ENCODE measurements around the gene AHNAK. TPM values are rescaled to one million over a fixed set of nuclear protein-coding genes. Genes with fewer than 3 reads are reported as not detected.
"Not testable (repeated sequence)": the region's sequence is repeated elsewhere in the genome, so short reads cannot be mapped to it uniquely, and the experiment has no call there.

AHNAK gene
- total and polyA plus RNA-seq, 2 donors: 35.8 to 40.1 TPM

DNA sequence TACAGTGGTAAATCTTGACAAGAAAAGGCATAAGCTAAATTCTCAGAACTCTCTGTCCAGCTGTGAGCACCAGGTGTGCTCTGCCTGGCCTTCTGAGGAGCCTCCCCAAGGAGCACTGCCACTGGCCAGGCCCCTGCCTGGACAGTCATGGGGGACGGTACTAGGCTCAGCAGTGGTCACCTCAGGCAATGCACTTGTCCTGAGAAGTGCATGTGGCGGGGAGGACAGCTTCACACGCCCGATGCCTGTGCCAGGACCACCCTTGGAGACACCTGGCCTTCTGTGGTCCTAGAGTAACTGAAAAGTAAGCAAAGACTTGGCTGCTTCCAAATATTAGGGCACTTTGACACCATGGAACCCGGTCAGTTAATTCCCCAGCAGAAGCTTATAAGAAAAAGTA is 156.4 kb downstream of the AHNAK start:
- DNase-seq (ENCODE audit: low read depth in 6 of 9, low spot score in 9 of 9): no peak

DNA sequence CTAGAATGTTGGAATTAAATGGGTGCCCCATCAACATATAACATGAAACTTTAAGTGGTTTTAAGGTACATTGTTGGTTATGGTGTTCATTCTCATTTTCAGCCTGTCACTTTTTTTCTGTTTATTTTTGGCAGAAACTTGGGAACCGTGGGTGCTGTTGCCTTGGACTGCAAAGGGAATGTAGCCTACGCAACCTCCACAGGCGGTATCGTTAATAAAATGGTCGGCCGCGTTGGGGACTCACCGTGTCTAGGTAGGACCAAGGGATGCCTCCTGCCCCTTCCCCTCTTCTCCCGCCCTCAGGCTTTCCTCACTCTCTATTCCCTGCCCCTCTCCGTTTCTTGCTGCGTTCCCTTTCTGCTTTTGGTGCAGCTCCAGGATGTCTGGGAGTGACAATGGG is 157.6 kb downstream of the AHNAK start:
- no peak for DNase-seq (ENCODE audit: low read depth in 6 of 9, low spot score in 9 of 9)
- Histone ChIP-seq H3K36me3 (ENCODE audit: control insufficient read depth in 2 of 2, insufficient read depth in 2 of 2, low read length in 1 of 2) (no peaks in the 10 kb centered on the region), H3K4me3 (ENCODE audit: low read length in 2 of 2) (no peak overlapping the region), H3K4me1 (ENCODE audit: control insufficient read depth in 2 of 2, insufficient read depth in 2 of 2, low read length in 2 of 2) (peaks cover 0 to 5% of the 10 kb centered on the region in 2 donors), H3K9me3 (ENCODE audit: control insufficient read depth in 2 of 2, insufficient read depth in 1 of 2, low read length in 1 of 2) (no peaks in the 10 kb centered on the region), H3K27me3 (ENCODE audit: control insufficient read depth in 2 of 2, insufficient read depth in 1 of 2, low read length in 1 of 2) (no peaks in the 10 kb centered on the region), H3K27ac (ENCODE audit: low read depth in 1 of 2, low read length in 1 of 2) (no peak overlapping the region)
- WGBS: 95% methylated on average over 11 of the region's 11 CpGs

More for the DNA sequence above, 156.4 kb downstream of the AHNAK start:
- Histone ChIP-seq H3K4me1 (ENCODE audit: control insufficient read depth in 2 of 2, insufficient read depth in 2 of 2, low read length in 2 of 2) (peaks cover 0 to 8% of the 10 kb centered on the region in 2 donors), H3K36me3 (ENCODE audit: control insufficient read depth in 2 of 2, insufficient read depth in 2 of 2, low read length in 1 of 2) (no peaks in the 10 kb centered on the region), H3K4me3 (ENCODE audit: low read length in 2 of 2) (no peak overlapping the region), H3K27me3 (ENCODE audit: control insufficient read depth in 2 of 2, insufficient read depth in 1 of 2, low read length in 1 of 2) (no peaks in the 10 kb centered on the region), H3K9me3 (ENCODE audit: control insufficient read depth in 2 of 2, insufficient read depth in 1 of 2, low read length in 1 of 2) (no peaks in the 10 kb centered on the region), H3K27ac (ENCODE audit: low read depth in 1 of 2, low read length in 1 of 2) (no peak overlapping the region)
- WGBS: 77% methylated on average over 5 of the region's 5 CpGs

DNA sequence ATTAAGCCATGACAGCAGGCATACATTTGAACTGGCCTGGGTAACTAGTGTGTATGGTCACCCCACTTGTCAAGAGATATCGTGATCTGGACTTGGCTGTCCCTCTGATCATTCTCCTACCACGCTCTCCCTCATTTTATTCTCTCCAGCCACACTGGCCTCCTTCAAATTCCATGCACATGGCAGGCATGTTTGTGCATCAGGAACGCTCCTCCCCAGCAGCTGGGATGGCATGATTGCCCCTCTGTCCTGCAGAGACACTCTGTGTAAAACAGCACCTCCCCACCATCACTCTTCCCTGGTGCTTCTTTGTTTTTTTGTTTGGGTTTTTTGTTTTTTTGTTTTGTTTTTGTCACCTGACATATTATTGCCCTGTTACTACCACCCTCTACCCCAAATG is 159.2 kb downstream of the AHNAK start:
- 97% methylated on average over 3 of the region's 3 CpGs for WGBS
- H3K4me1 ChIP-seq (ENCODE audit: control insufficient read depth in 2 of 2, insufficient read depth in 2 of 2, low read length in 2 of 2): peaks cover 0 to 5% of the 10 kb centered on the region in 2 donors
- H3K36me3 ChIP-seq (ENCODE audit: control insufficient read depth in 2 of 2, insufficient read depth in 2 of 2, low read length in 1 of 2): no peaks in the 10 kb centered on the region
- no peak overlapping the region for H3K27ac ChIP-seq (ENCODE audit: low read depth in 1 of 2, low read length in 1 of 2)
- H3K27me3 ChIP-seq (ENCODE audit: control insufficient read depth in 2 of 2, insufficient read depth in 1 of 2, low read length in 1 of 2): no peaks in the 10 kb centered on the region
- H3K4me3 ChIP-seq (ENCODE audit: low read length in 2 of 2): no peak overlapping the region
- no peak for DNase-seq (ENCODE audit: low read depth in 6 of 9, low spot score in 9 of 9)
- no peaks in the 10 kb centered on the region for H3K9me3 ChIP-seq (ENCODE audit: control insufficient read depth in 2 of 2, insufficient read depth in 1 of 2, low read length in 1 of 2)

DNA sequence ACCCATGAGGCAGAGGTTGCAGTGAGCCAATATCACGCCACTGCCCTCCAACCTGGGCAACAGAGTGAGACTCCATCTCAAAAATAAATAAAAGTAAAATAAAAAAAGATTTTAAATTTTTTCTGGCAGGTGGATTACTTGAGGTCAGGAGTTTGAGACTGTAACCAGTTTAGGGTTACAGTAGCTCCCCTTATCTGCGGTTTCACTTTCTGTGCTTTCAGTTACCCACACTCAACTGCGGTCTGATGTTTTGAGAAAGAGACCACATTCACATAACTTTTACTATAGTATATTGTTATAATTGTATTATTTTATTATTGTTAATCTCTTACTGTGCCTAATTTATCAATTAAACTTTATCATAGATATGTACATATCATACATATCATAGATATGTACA is 160.5 kb downstream of the AHNAK start:
- H3K27ac ChIP-seq (ENCODE audit: low read depth in 1 of 2, low read length in 1 of 2); H3K4me3 ChIP-seq (ENCODE audit: low read length in 2 of 2); H3K9me3 ChIP-seq (ENCODE audit: control insufficient read depth in 2 of 2, insufficient read depth in 1 of 2, low read length in 1 of 2); H3K27me3 ChIP-seq (ENCODE audit: control insufficient read depth in 2 of 2, insufficient read depth in 1 of 2, low read length in 1 of 2); H3K4me1 ChIP-seq (ENCODE audit: control insufficient read depth in 2 of 2, insufficient read depth in 2 of 2, low read length in 2 of 2); H3K36me3 ChIP-seq (ENCODE audit: control insufficient read depth in 2 of 2, insufficient read depth in 2 of 2, low read length in 1 of 2); DNase-seq (ENCODE audit: low read depth in 6 of 9, low spot score in 9 of 9): not testable (repeated sequence)
- 66% methylated on average over 3 of the region's 3 CpGs for WGBS

DNA sequence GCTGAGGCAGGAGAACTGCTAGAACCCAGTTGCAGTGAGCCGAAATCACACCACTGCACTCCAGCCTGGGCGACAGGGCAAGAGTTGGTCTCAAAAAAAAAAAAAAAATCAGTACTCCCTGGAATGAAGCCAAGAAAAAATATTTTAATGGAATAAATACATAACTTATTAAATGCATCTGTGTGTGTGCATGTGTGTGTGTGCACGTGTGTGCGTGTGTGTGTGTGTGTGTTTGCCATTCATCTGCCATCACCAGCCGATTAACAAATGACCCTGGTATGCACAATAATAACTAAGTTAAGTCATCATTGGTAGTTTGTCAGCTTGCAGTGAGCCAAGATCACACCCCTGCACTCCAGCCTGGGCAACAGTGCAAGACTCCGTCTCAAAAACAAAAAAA is 162.8 kb downstream of the AHNAK start:
- peaks cover 0 to 7% of the 10 kb centered on the region in 2 donors for H3K4me1 ChIP-seq (ENCODE audit: control insufficient read depth in 2 of 2, insufficient read depth in 2 of 2, low read length in 2 of 2)
- H3K4me3 ChIP-seq (ENCODE audit: low read length in 2 of 2): no peak overlapping the region
- no peaks in the 10 kb centered on the region for H3K36me3 ChIP-seq (ENCODE audit: control insufficient read depth in 2 of 2, insufficient read depth in 2 of 2, low read length in 1 of 2)
- no peak for DNase-seq (ENCODE audit: low read depth in 6 of 9, low spot score in 9 of 9)
- no peaks in the 10 kb centered on the region for H3K27me3 ChIP-seq (ENCODE audit: control insufficient read depth in 2 of 2, insufficient read depth in 1 of 2, low read length in 1 of 2)
- no peaks in the 10 kb centered on the region for H3K9me3 ChIP-seq (ENCODE audit: control insufficient read depth in 2 of 2, insufficient read depth in 1 of 2, low read length in 1 of 2)
- no peak overlapping the region for H3K27ac ChIP-seq (ENCODE audit: low read depth in 1 of 2, low read length in 1 of 2)
- 91% methylated on average over 6 of the region's 6 CpGs for WGBS

Other genes with a start within 250 kb of the AHNAK start
- 0.14 TPM for gene SCGB1D4, start 247.7 kb downstream of the AHNAK start, total RNA-seq
- 7.5 TPM for gene SCGB1D4, start 247.7 kb downstream of the AHNAK start, polyA plus RNA-seq
- gene ASRGL1, start 209.4 kb downstream of the AHNAK start, total RNA-seq: 12.3 TPM
- 6.0 TPM for gene ASRGL1, start 209.4 kb downstream of the AHNAK start, polyA plus RNA-seq
- 1.5 TPM for gene SCGB1A1, start 127.8 kb downstream of the AHNAK start, total RNA-seq
- 27.2 TPM for gene SCGB1A1, start 127.8 kb downstream of the AHNAK start, polyA plus RNA-seq
- 1,700 TPM for gene EEF1G, start 27.1 kb upstream of the AHNAK start, total RNA-seq
- gene EEF1G, start 27.1 kb upstream of the AHNAK start, polyA plus RNA-seq: 1,365 TPM
- gene TUT1, start 44.7 kb upstream of the AHNAK start, total RNA-seq: 7.8 TPM
- gene TUT1, start 44.7 kb upstream of the AHNAK start, polyA plus RNA-seq: 25.3 TPM
- 121 TPM for gene MTA2, start 55.1 kb upstream of the AHNAK start, total RNA-seq
- 79.3 TPM for gene MTA2, start 55.1 kb upstream of the AHNAK start, polyA plus RNA-seq
- gene EML3, start 66.0 kb upstream of the AHNAK start, total RNA-seq: 17.8 TPM
- 99.3 TPM for gene EML3, start 66.0 kb upstream of the AHNAK start, polyA plus RNA-seq
- gene ROM1, start 66.5 kb upstream of the AHNAK start, total RNA-seq: 1.7 TPM
- gene ROM1, start 66.5 kb upstream of the AHNAK start, polyA plus RNA-seq: 7.6 TPM
- 29.4 TPM for gene B3GAT3, start 75.2 kb upstream of the AHNAK start, total RNA-seq
- 72.2 TPM for gene B3GAT3, start 75.2 kb upstream of the AHNAK start, polyA plus RNA-seq
- 95.9 TPM for gene GANAB, start 99.8 kb upstream of the AHNAK start, total RNA-seq
- gene GANAB, start 99.8 kb upstream of the AHNAK start, polyA plus RNA-seq: 98.4 TPM
- 8.6 TPM for gene INTS5, start 106.5 kb upstream of the AHNAK start, total RNA-seq
- 8.1 TPM for gene INTS5, start 106.5 kb upstream of the AHNAK start, polyA plus RNA-seq
- gene C11orf98, start 118.4 kb upstream of the AHNAK start, total RNA-seq: 111 TPM
- 152 TPM for gene C11orf98, start 118.4 kb upstream of the AHNAK start, polyA plus RNA-seq
- 31.1 TPM for gene CSKMT, start 118.5 kb upstream of the AHNAK start, total RNA-seq
- 64.6 TPM for gene CSKMT, start 118.5 kb upstream of the AHNAK start, polyA plus RNA-seq
- gene UQCC3, start 124.9 kb upstream of the AHNAK start, total RNA-seq: 11.8 TPM
- 19.3 TPM for gene UQCC3, start 124.9 kb upstream of the AHNAK start, polyA plus RNA-seq
- gene LBHD1, start 125.5 kb upstream of the AHNAK start, total RNA-seq: 4.0 TPM
- gene LBHD1, start 125.5 kb upstream of the AHNAK start, polyA plus RNA-seq: 14.0 TPM
- 142 TPM for gene UBXN1, start 132.3 kb upstream of the AHNAK start, total RNA-seq
- gene UBXN1, start 132.3 kb upstream of the AHNAK start, polyA plus RNA-seq: 191 TPM
- 0.80 TPM for gene LRRN4CL, start 142.7 kb upstream of the AHNAK start, total RNA-seq
- 0.75 TPM for gene LRRN4CL, start 142.7 kb upstream of the AHNAK start, polyA plus RNA-seq
- 29.3 TPM for gene BSCL2, start 160.6 kb upstream of the AHNAK start, total RNA-seq
- 76.6 TPM for gene BSCL2, start 160.6 kb upstream of the AHNAK start, polyA plus RNA-seq
- 0.05 TPM for gene GNG3, start 160.9 kb upstream of the AHNAK start, total RNA-seq
- 0.41 TPM for gene GNG3, start 160.9 kb upstream of the AHNAK start, polyA plus RNA-seq
- 7.7 TPM for gene HNRNPUL2, start 180.7 kb upstream of the AHNAK start, total RNA-seq
- gene HNRNPUL2, start 180.7 kb upstream of the AHNAK start, polyA plus RNA-seq: 44.7 TPM
- gene TTC9C, start 181.7 kb upstream of the AHNAK start, total RNA-seq: 37.8 TPM
- gene TTC9C, start 181.7 kb upstream of the AHNAK start, polyA plus RNA-seq: 34.9 TPM
- gene ZBTB3, start 207.4 kb upstream of the AHNAK start, total RNA-seq: 8.9 TPM
- 7.7 TPM for gene ZBTB3, start 207.4 kb upstream of the AHNAK start, polyA plus RNA-seq
- gene POLR2G, start 214.8 kb upstream of the AHNAK start, total RNA-seq: 172 TPM
- 150 TPM for gene POLR2G, start 214.8 kb upstream of the AHNAK start, polyA plus RNA-seq
- gene TAF6L, start 224.6 kb upstream of the AHNAK start, total RNA-seq: 18.9 TPM
- 26.5 TPM for gene TAF6L, start 224.6 kb upstream of the AHNAK start, polyA plus RNA-seq
- gene TMEM179B, start 240.6 kb upstream of the AHNAK start, total RNA-seq: 36.5 TPM
- gene TMEM179B, start 240.6 kb upstream of the AHNAK start, polyA plus RNA-seq: 58.2 TPM
- gene TMEM223, start 245.2 kb upstream of the AHNAK start, total RNA-seq: 19.9 TPM
- gene TMEM223, start 245.2 kb upstream of the AHNAK start, polyA plus RNA-seq: 18.4 TPM